C4-2B (cell line): ENCODE measurements around the gene BTAF1.

Source experiments
- CTCF ChIP-seq: fragments of 450-650 bp; conservative IDR thresholded peaks from 2 replicates; pipeline ENCODE4 v1.5.1; 2017; ENCODE audit warnings: mild to moderate bottlenecking
- ZFX ChIP-seq: fragments of 450-650 bp; IDR thresholded peaks from 2 replicates; pipeline ENCODE4 v1.6.1; 2017

DNA sequence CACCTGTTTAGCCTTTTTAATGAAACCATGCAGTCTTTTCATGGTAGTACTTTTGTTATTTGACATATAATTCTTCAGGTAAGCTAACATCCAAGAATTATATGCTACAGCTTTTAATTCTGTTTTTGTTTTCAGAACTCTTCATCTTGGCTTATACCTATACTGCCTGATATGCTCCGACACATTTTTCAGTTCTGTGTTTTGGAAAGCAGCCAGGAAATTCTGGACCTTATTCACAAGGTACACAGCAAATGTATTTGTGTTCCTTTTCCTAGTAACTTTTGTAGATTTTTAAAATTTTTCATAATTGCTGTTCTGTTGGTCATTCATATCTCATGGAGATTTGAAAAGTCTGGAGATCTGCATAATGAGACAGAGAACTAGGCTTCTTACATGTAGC lies 56.7 kb downstream of the BTAF1 start:
- no peak for TF ChIP-seq CTCF
- TF ChIP-seq ZFX: no peak
